HCT116 (cell line): ENCODE results near the gene ITGA11. TPM values are rescaled to one million over a fixed set of nuclear protein-coding genes. Genes with fewer than 3 reads are reported as not detected.

ENCODE experiments used
- ATAC-seq: fragments of 200-7000 bp; cut with Tn5 transposase; 2 replicates; pipeline ENCODE4 v1.9.1; 2020; ENCODE audit warnings: mild to moderate bottlenecking, moderate library complexity
- BruUV-seq: library from RNA; stranded (reverse); fragments of 400-500 nt; replicated peaks from 2 replicates; lab custom pipeline; 2021; lab: Mats Ljungman, UMichigan
- CTCF ChIA-PET: fragments of 300-600 bp; sonication (Branson Sonifier 250); formaldehyde crosslinking; loops from one replicate; lab custom pipeline; 2021; ENCODE audit warnings: antibody characterized with exemption; lab: Charles Lee
- POLR2A ChIA-PET: fragments of 300-600, 350-600 bp; sonication (Branson Sonifier 250); formaldehyde crosslinking; loops from one replicate; lab custom pipeline; 2021; ENCODE audit warnings: antibody characterized with exemption; lab: Charles Lee
- RAD21 ChIA-PET, 2 experiments: fragments of 300-600 bp; sonication (Branson Sonifier 250); formaldehyde crosslinking; loops; one replicate each; lab custom pipeline; 2023; ENCODE audit warnings: low total read pairs in 2 of 2; ENCODE audit not compliant: uncharacterized antibody in 2 of 2, unreplicated experiment in 2 of 2, low non-redundant PET in 1 of 2; lab: Charles Lee
- DNase-seq: peaks from one replicate; pipeline ENCODE4 v3.0.0-alpha.2; 2010; ENCODE audit warnings: low read depth, low spot score
- H2AFZ ChIP-seq: fragments of 200-600 bp; shearing (Covaris generic), sonication (generic); 2 replicates; pipeline ENCODE4 v1.6.1; 2017; ENCODE audit warnings: low read depth, mixed run types, mixed read lengths, antibody characterized with exemption, low read length; ENCODE audit not compliant: poor library complexity, severe bottlenecking
- H3K27ac ChIP-seq: 2 replicates; pipeline ENCODE4 v1.5.1; 2012; ENCODE audit warnings: low read depth, low read length
- H3K27me3 ChIP-seq: fragments of 200-600 bp; sonication (generic); 2 replicates; pipeline ENCODE4 v1.6.1; 2016; ENCODE audit warnings: mixed run types, low read length, mixed read lengths; ENCODE audit not compliant: insufficient read depth
- H3K36me3 ChIP-seq, 2 experiments: fragments of 200-500 bp in 1 of 2; fragments of 200-600 bp in 1 of 2; sonication (Bioruptor generic) in 1 of 2; sonication (generic) in 1 of 2; 2 replicates each; pipeline versions ENCODE4 v1.5.1 to v1.6.1; 2014 to 2016; ENCODE audit warnings: low read length in 2 of 2, inconsistent platforms in 1 of 2, mixed read lengths in 1 of 2, mixed run types in 1 of 2; ENCODE audit not compliant: insufficient read depth in 2 of 2, control insufficient read depth in 1 of 2
- H3K4me1 ChIP-seq, 2 experiments: fragments of 200-600 bp in 1 of 2; sonication (generic) in 1 of 2; 2 replicates each; pipeline versions ENCODE4 v1.5.1 to v1.6.1; 2012 to 2017; ENCODE audit warnings: low read length in 2 of 2, inconsistent platforms in 1 of 2, mild to moderate bottlenecking in 1 of 2, mixed read lengths in 1 of 2, mixed run types in 1 of 2, moderate library complexity in 1 of 2; ENCODE audit not compliant: insufficient read depth in 2 of 2, control insufficient read depth in 1 of 2
- H3K4me2 ChIP-seq: fragments of 200-600 bp; sonication (generic); 2 replicates; pipeline ENCODE4 v1.6.1; 2017; ENCODE audit warnings: mixed run types, low read length, mixed read lengths
- H3K4me3 ChIP-seq, 2 experiments: fragments of 200-600 bp in 1 of 2; sonication (generic) in 1 of 2; replicated peaks in 1 of 2; 2 replicates each; pipeline ENCODE4 v1.5.1; 2011 to 2016; ENCODE audit warnings: low read length in 2 of 2, control low read depth in 1 of 2, low read depth in 1 of 2, mild to moderate bottlenecking in 1 of 2, mixed read lengths in 1 of 2, mixed run types in 1 of 2
- H3K79me2 ChIP-seq: fragments of 200-600 bp; sonication (generic); 2 replicates; pipeline ENCODE4 v1.6.1; 2017; ENCODE audit warnings: mild to moderate bottlenecking, mixed run types, low read length, moderate library complexity, mixed read lengths; ENCODE audit not compliant: insufficient read depth
- H3K9ac ChIP-seq: fragments of 200-600 bp; sonication (generic); 2 replicates; pipeline ENCODE4 v1.6.1; 2016; ENCODE audit warnings: low read length, mixed read lengths
- H3K9me2 ChIP-seq: fragments of 200-600 bp; sonication (generic), shearing (Covaris generic); 2 replicates; pipeline ENCODE4 v1.6.1; 2017; ENCODE audit warnings: mixed run types, mild to moderate bottlenecking, moderate library complexity; ENCODE audit not compliant: insufficient read depth
- H3K9me3 ChIP-seq, 2 experiments: fragments of 200-500 bp in 1 of 2; fragments of 200-600 bp in 1 of 2; sonication (Bioruptor generic) in 1 of 2; sonication (generic) in 1 of 2; 2 replicates each; pipeline ENCODE4 v1.6.1; 2014 to 2017; ENCODE audit warnings: low read length in 2 of 2, mixed read lengths in 2 of 2, inconsistent platforms in 1 of 2, low read depth in 1 of 2, mild to moderate bottlenecking in 1 of 2, mixed run types in 1 of 2, moderate library complexity in 1 of 2; ENCODE audit not compliant: control insufficient read depth in 1 of 2, insufficient read depth in 1 of 2
- H4K20me1 ChIP-seq: fragments of 200-600 bp; sonication (generic), shearing (Covaris generic); 2 replicates; pipeline ENCODE4 v1.6.1; 2017; ENCODE audit warnings: mixed run types, mild to moderate bottlenecking, moderate library complexity; ENCODE audit not compliant: insufficient read depth
- ATF3 ChIP-seq: IDR thresholded peaks from 2 replicates; pipeline ENCODE4 v1.6.1; 2012
- CBX3 ChIP-seq: IDR thresholded peaks from 2 replicates; pipeline ENCODE4 v1.6.1; 2012; ENCODE audit warnings: low read depth
- CEBPB ChIP-seq: IDR thresholded peaks from 2 replicates; pipeline ENCODE4 v1.6.1; 2012; ENCODE audit warnings: low read depth
- EGR1 ChIP-seq: IDR thresholded peaks from 2 replicates; pipeline ENCODE4 v1.6.1; 2012; ENCODE audit warnings: low read depth
- ELF1 ChIP-seq: IDR thresholded peaks from 2 replicates; pipeline ENCODE4 v1.6.1; 2012; ENCODE audit warnings: low read depth, borderline replicate concordance
- EZH2phosphoT487 ChIP-seq: fragments of 200-600 bp; IDR thresholded peaks from 2 replicates; pipeline ENCODE4 v1.6.1; 2018; ENCODE audit warnings: antibody characterized with exemption, borderline replicate concordance
- FOSL1 ChIP-seq: IDR thresholded peaks from 2 replicates; pipeline ENCODE4 v1.6.1; 2012; ENCODE audit warnings: low read depth
- JUND ChIP-seq: IDR thresholded peaks from 2 replicates; pipeline ENCODE4 v1.6.1; 2012
- MAX ChIP-seq: IDR thresholded peaks from 2 replicates; pipeline ENCODE4 v1.6.1; 2012
- POLR2AphosphoS5 ChIP-seq: IDR thresholded peaks from 2 replicates; pipeline ENCODE4 v1.6.1; 2011; ENCODE audit warnings: mild to moderate bottlenecking, low read depth, low read length, moderate library complexity
- ZBTB33 ChIP-seq: IDR thresholded peaks from 2 replicates; pipeline ENCODE4 v1.6.1; 2011; ENCODE audit warnings: mild to moderate bottlenecking, low read length, moderate library complexity; ENCODE audit not compliant: insufficient replicate concordance; ENCODE audit errors: extremely low read depth
- intact Hi-C: fragments of 100-400 bp; cut with micrococcal nuclease; formaldehyde crosslinking; loops from 2 replicates; pipeline ENCODE4 v1.10.0; 2022
- total RNA-seq: library from RNA; stranded (reverse); gene quantifications from one replicate; pipeline ENCODE4 v1.2.1, GENCODE V29; 2021; ENCODE audit not compliant: unreplicated experiment

Gene ITGA11
- total RNA-seq, 1 experiment from 2014 or later: not detected

GRCh38 chr15:68375191-68375631, 56.8 kb downstream of the ITGA11 start (continued):
- TF ChIP-seq FOSL1: no peak
- no peak for TF ChIP-seq ELF1

- intact Hi-C loops: no loop called here
- ChIA-PET CTCF (interaction anchor here (1.6 kb wide), 1 partner anchor 68 kb away, joined by 8 read pairs; no protein-coding TSS in a partner anchor), RAD21 (no interaction called here), POLR2A (no interaction called here)
- Histone ChIP-seq H3K4me1 (peaks cover 3 to 10% of the 10 kb centered on the region in 2 experiments; a peak in 3 of 4 replicates), H3K4me2 (no peak overlapping the region), H2AFZ (no peak overlapping the region), H3K9ac (no peak overlapping the region), H3K9me3 (no peaks in the 10 kb centered on the region), H3K27ac (no peak overlapping the region), H3K4me3 (no peak overlapping the region), H3K79me2 (no peaks in the 10 kb centered on the region)
- no peak for ATAC-seq
- BruUV-seq: no TSS peak
- no peak for TF ChIP-seq ZBTB33
- no peak for TF ChIP-seq POLR2AphosphoS5
- TF ChIP-seq MAX: no peak
- no peak for TF ChIP-seq CBX3
- TF ChIP-seq ATF3: no peak
- no peak for TF ChIP-seq CEBPB
- TF ChIP-seq FOSL1: no peak
- TF ChIP-seq EGR1: no peak
- TF ChIP-seq EZH2phosphoT487: no peak
- no peak for TF ChIP-seq JUND
- TF ChIP-seq, all 23 proteins: peak for 0
- no peak for DNase-seq
- Histone ChIP-seq H3K27me3 (no peaks in the 10 kb centered on the region), H4K20me1 (no peaks in the 10 kb centered on the region), H3K9me2 (no peaks in the 10 kb centered on the region), H3K36me3 (no peaks in the 10 kb centered on the region)
Observed at GRCh38 chr15:68374168-68374745, 57.7 kb downstream of the ITGA11 start.
